BJ (cell line): Measurements from ENCODE around the gene STX18. TPM values are rescaled to one million over a fixed set of nuclear protein-coding genes. Genes with fewer than 3 reads are reported as not detected.

Experiments
- CTCF ChIA-PET: fragments of 350-600 bp; formaldehyde crosslinking; extraction: SDS; loops from one replicate; lab custom pipeline; 2021; ENCODE audit warnings: antibody characterized with exemption, inconsistent platforms; lab: Yijun Ruan, JAX
- POLR2A ChIA-PET: fragments of 300-600 bp; sonication (Branson Sonifier 250); formaldehyde crosslinking; extraction: SDS; loops from one replicate; lab custom pipeline; 2021; ENCODE audit warnings: antibody characterized with exemption; lab: Charles Lee
- DNase-seq: peaks from one replicate; pipeline ENCODE4 v3.0.0-alpha.2; 2011; ENCODE audit warnings: low read depth
- H3K27me3 ChIP-seq: 2 replicates; pipeline ENCODE4 v1.6.0; 2011; ENCODE audit warnings: low read length; ENCODE audit not compliant: control insufficient read depth, insufficient read depth
- H3K36me3 ChIP-seq: 2 replicates; pipeline ENCODE4 v1.5.1; 2011; ENCODE audit warnings: low read length; ENCODE audit not compliant: control insufficient read depth, insufficient read depth
- H3K4me3 ChIP-seq: 2 replicates; pipeline ENCODE4 v1.5.1; 2011; ENCODE audit warnings: low read depth, mild to moderate bottlenecking, control low read depth, low read length
- polyA plus RNA-seq: library from polyadenylated mRNA; depleted of rRNA; stranded (reverse); fragments of >200 nt; gene quantifications from 2 replicates; pipeline ENCODE4 v1.2.3, GENCODE V29; 2011
- TF ChIP-seq, protein P1 (sequence below): IDR thresholded peaks from 2 replicates; pipeline ENCODE4 v1.5.1; 2011; ENCODE audit warnings: low read depth, mild to moderate bottlenecking, control low read depth, inconsistent platforms, low read length, moderate library complexity; ENCODE audit not compliant: insufficient read depth

The STX18 gene
- polyA plus RNA-seq, 1 experiment: 35.6 TPM

GRCh38 chr4:4499438-4500123, 42.3 kb downstream of the STX18 start:
- CTCF ChIA-PET: interaction anchor here (1.1 to 1.3 kb wide), 2 partner anchors 8 to 19 kb away, joined by 3 to 4 read pairs; no protein-coding TSS in a partner anchor
- H3K27me3 ChIP-seq: no peaks in the 10 kb centered on the region
- TF ChIP-seq, protein P1, sequence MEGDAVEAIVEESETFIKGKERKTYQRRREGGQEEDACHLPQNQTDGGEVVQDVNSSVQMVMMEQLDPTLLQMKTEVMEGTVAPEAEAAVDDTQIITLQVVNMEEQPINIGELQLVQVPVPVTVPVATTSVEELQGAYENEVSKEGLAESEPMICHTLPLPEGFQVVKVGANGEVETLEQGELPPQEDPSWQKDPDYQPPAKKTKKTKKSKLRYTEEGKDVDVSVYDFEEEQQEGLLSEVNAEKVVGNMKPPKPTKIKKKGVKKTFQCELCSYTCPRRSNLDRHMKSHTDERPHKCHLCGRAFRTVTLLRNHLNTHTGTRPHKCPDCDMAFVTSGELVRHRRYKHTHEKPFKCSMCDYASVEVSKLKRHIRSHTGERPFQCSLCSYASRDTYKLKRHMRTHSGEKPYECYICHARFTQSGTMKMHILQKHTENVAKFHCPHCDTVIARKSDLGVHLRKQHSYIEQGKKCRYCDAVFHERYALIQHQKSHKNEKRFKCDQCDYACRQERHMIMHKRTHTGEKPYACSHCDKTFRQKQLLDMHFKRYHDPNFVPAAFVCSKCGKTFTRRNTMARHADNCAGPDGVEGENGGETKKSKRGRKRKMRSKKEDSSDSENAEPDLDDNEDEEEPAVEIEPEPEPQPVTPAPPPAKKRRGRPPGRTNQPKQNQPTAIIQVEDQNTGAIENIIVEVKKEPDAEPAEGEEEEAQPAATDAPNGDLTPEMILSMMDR: no peak
- POLR2A ChIA-PET: interaction anchor here (0.6 kb wide), 1 partner anchor 213 kb away, joined by 3 read pairs; no protein-coding TSS in a partner anchor
- H3K4me3 ChIP-seq: no peak overlapping the region
- no peak for DNase-seq
- no peaks in the 10 kb centered on the region for H3K36me3 ChIP-seq

DNA sequence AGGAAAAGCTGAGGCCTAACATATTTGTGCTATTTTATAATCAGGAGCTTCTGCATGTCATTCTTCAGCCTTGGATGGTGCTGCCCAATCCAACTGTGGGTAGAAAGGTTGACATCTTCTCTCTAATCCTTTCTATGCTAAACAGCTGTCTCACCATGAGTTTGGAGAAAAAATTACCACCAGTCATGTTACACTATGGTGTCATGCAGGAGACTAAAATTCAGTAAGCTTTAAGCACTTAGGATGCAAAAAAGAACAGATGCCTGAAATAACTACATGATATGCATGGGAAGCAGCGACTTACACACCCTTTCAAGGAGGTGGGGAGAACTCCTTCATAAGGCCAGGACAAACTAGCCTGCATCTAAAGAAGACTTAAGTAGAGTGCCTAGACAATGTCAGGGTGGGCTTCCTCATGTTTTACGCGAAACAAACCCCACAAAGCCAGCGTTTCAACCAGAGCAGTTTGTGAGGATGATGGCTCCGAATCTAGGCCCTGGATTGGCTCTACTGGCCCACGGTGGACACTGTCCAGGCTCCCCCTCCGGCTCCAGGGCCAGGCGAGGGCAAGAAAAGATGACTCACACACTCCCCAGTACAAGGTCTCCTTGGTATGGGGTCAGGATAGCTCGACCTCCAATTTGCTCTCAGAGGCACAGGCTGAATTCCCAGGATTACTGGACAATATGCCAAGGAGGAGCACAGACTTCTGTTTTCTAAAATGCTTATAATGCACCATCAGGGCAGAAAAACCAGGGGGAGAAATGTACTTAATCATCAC, 45.1 kb downstream of the STX18 start:
- POLR2A ChIA-PET: interaction anchor here (0.5 kb wide), 1 partner anchor 15 kb away, joined by 3 read pairs; no protein-coding TSS in a partner anchor
- CTCF ChIA-PET: interaction anchor here (0.6 to 2.2 kb wide), 3 partner anchors 11 to 335 kb away, joined by 3 to 8 read pairs (median 7); no protein-coding TSS in a partner anchor

DNA sequence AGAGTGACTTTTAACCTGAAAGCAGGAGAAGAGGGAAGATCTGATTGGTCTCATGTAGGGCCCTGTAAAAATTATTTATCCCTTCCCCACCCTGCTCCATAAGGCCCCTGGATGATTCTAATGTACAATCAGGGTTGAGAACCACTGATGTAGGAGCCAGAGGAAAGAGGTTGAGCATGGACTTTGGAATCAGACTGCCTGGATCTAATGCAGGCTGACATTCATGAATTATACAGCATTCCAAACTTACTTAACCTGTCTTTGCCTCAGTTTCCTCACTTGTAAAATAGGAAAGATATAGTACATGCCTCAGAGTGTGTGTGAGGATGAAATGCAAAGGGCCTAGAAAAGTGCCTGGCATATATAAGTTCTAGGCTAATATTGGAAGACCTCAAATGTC, 47.0 kb downstream of the STX18 start:
- POLR2A ChIA-PET: no interaction called here
- DNase-seq: no peak
- CTCF ChIA-PET: no interaction called here
- H3K36me3 ChIP-seq: no peaks in the 10 kb centered on the region
- H3K4me3 ChIP-seq: no peak overlapping the region
- H3K27me3 ChIP-seq: no peaks in the 10 kb centered on the region
- TF ChIP-seq, protein P1: no peak

More for the DNA sequence above, 45.1 kb downstream of the STX18 start:
- TF ChIP-seq, protein P1: no peak
- Histone ChIP-seq H3K36me3 (no peaks in the 10 kb centered on the region), H3K4me3 (no peak overlapping the region), H3K27me3 (no peaks in the 10 kb centered on the region)
- DNase-seq: no peak

DNA sequence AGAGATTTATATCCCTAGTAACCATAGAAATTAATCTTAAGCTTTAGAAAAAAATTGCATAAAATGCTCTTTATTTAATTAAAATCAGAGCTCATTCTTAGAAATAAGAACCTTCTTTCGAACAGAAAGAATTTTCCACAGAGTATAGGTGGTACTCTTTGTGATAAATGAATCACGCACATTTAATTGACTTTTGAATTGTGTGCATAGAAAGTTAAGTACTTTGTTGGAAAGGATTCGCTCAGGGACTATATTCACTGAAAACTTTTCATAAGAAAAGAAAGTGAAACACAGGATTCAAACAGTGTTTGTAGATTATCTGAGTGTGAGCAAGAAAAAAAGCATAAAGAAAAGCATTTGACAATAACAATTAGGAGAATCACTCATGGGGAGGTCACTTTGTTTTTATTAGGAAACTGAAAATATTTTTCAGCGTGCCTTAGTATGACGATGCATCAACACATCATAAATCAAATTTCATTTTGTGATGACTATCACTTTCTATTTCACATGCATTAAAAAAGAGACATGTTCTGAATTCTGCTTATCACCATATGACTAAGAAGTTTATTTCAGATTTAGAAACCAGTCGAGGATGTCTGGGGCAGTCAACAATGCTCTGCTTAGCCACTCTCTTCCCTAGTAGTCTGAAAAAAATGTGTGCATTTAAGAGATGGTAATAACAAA, 49.5 kb downstream of the STX18 start:
- Histone ChIP-seq H3K36me3 (no peaks in the 10 kb centered on the region), H3K4me3 (no peak overlapping the region), H3K27me3 (no peaks in the 10 kb centered on the region)
- POLR2A ChIA-PET: no interaction called here
- DNase-seq: peak; percentile 49
- TF ChIP-seq, protein P1: no peak
- CTCF ChIA-PET: interaction anchor here (2.9 kb wide), 1 partner anchor 82 kb away, joined by 6 read pairs; no protein-coding TSS in a partner anchor
